SK-N-MC (cell line): ENCODE measurements around the gene KNTC1.

Source experiments
- EZH2 ChIP-seq: fragments of 200-600 bp; sonication (generic); IDR thresholded peaks from one replicate; pipeline ENCODE4 v1.6.1; 2017; ENCODE audit warnings: antibody characterized with exemption
- FOXP2 ChIP-seq: optimal IDR thresholded peaks from 2 replicates; pipeline ENCODE3; 2011; ENCODE audit warnings: mild to moderate bottlenecking, moderate library complexity; ENCODE audit not compliant: insufficient read depth; ENCODE audit errors: extremely low read length, control extremely low read depth
- POLR2AphosphoS5 ChIP-seq: IDR thresholded peaks from 2 replicates; pipeline ENCODE4 v1.6.1; 2012; ENCODE audit warnings: mild to moderate bottlenecking, low read depth, low read length, borderline replicate concordance

DNA sequence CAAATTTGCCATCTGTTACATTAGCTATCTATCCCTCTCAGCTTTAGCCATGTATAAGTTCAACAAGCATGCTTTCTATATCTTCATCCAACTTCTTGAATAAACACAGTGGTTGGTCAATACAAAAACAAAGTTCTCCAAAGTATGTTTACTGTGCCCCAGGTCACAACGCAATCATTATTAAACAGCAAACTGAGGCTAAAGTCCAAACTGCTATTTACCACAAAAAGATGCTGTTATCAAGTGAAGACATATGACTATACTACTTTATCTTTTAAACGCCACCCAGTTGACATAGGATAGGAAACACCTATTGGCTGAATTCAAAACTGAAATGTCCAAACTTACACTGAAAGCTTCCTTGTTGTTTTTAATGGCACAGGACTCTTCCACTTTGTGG is 38.0 kb upstream of the KNTC1 start:
- TF ChIP-seq EZH2 (no peak), FOXP2 (no peak), POLR2AphosphoS5 (no peak)
